ENCODE measurements around the gene HIBCH. TPM values are rescaled to one million over a fixed set of nuclear protein-coding genes. Genes with fewer than 3 reads are reported as not detected.
"Not testable (repeated sequence)": the region's sequence is repeated elsewhere in the genome, so short reads cannot be mapped to it uniquely, and the experiment has no call there.

Gene HIBCH
- total and polyA plus RNA-seq, 5 donors = 25.2 to 48.5 (median 36.8) TPM

GRCh38 chr2:190304404-190304803 lies 15.2 kb downstream of the HIBCH start:
- Histone ChIP-seq H3K9me3 (ENCODE audit: control insufficient read depth, low read length) (no peaks in the 10 kb centered on the region), H3K4me3 (ENCODE audit: low read length) (no peak overlapping the region), H3K4me1 (ENCODE audit: control insufficient read depth, insufficient read depth, low read length) (no peaks in the 10 kb centered on the region), H3K27me3 (ENCODE audit: control insufficient read depth, insufficient read depth) (no peaks in the 10 kb centered on the region), H3K27ac (ENCODE audit: low read length) (no peak overlapping the region)
- no peak for ATAC-seq
- DNase-seq = no peak
- intact Hi-C loops (cut with DNase I) = loop anchor here in 1 of 4 donors (10.0 kb wide), 1 partner anchor 220 kb away; no protein-coding TSS in a partner anchor
- WGBS = 97% methylated on average over 5 of the region's 5 CpGs

DNA sequence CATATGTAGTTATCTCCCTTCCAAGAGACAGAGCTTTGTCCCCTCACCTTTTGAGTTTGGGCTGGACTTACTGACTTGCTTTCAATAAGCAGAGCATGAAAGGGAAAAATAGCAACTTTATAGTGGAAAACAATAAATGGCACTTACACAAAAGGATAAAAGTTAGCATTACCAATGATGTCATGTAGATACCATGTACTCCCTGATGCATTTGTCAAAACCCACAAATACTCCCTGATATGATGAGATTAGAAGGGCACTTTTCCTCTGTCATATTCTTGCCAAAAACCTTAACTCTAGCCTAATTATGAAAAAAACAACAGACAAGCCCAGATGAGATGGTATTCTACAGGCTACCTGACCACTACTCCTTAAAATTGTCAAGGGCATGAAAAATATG lies 16.0 kb downstream of the HIBCH start:
- H3K27me3 ChIP-seq (ENCODE audit: control insufficient read depth, insufficient read depth) = no peaks in the 10 kb centered on the region
- no peaks in the 10 kb centered on the region for H3K9me3 ChIP-seq (ENCODE audit: control insufficient read depth, low read length)
- intact Hi-C loops (cut with DNase I) = loop anchor here in 1 of 4 donors (10.0 kb wide), 1 partner anchor 219 kb away; no protein-coding TSS in a partner anchor
- no peak for DNase-seq
- no peak overlapping the region for H3K27ac ChIP-seq (ENCODE audit: low read length)
- no peak overlapping the region for H3K4me3 ChIP-seq (ENCODE audit: low read length)
- no peaks in the 10 kb centered on the region for H3K4me1 ChIP-seq (ENCODE audit: control insufficient read depth, insufficient read depth, low read length)
- ATAC-seq = no peak

- H3K27me3 ChIP-seq (ENCODE audit: control insufficient read depth, insufficient read depth) = no peaks in the 10 kb centered on the region
Measured at GRCh38 chr2:190302052-190302451, 17.6 kb downstream of the HIBCH start.

GRCh38 chr2:190301032-190301431 lies 18.6 kb downstream of the HIBCH start:
- DNase-seq (peak in 1 of 3 donors; percentile 43), ATAC-seq (peak; percentile 90 to 98)
- intact Hi-C loops (cut with DNase I) = loop anchor here in 1 of 4 donors (10.0 kb wide), 1 partner anchor 216 kb away; no protein-coding TSS in a partner anchor
- Histone ChIP-seq H3K27me3 (ENCODE audit: control insufficient read depth, insufficient read depth) (no peaks in the 10 kb centered on the region), H3K9me3 (ENCODE audit: control insufficient read depth, low read length) (no peaks in the 10 kb centered on the region), H3K4me3 (ENCODE audit: low read length) (no peak overlapping the region), H3K27ac (ENCODE audit: low read length) (no peak overlapping the region), H3K4me1 (ENCODE audit: control insufficient read depth, insufficient read depth, low read length) (no peaks in the 10 kb centered on the region)

More at GRCh38 chr2:190302052-190302451, 17.6 kb downstream of the HIBCH start:
- H3K27ac ChIP-seq (ENCODE audit: low read length) = no peak overlapping the region
- DNase-seq = no peak
- 95% methylated on average over 1 of the region's 1 CpG for WGBS
- H3K4me3 ChIP-seq (ENCODE audit: low read length) = no peak overlapping the region
- H3K9me3 ChIP-seq (ENCODE audit: control insufficient read depth, low read length) = no peaks in the 10 kb centered on the region
- no peak for ATAC-seq
- intact Hi-C loops (cut with DNase I) = loop anchor here in 1 of 4 donors (10.0 kb wide), 1 partner anchor 217 kb away; no protein-coding TSS in a partner anchor
- no peaks in the 10 kb centered on the region for H3K4me1 ChIP-seq (ENCODE audit: control insufficient read depth, insufficient read depth, low read length)

- H3K27me3 ChIP-seq (ENCODE audit: control insufficient read depth, insufficient read depth); DNase-seq; H3K4me1 ChIP-seq (ENCODE audit: control insufficient read depth, insufficient read depth, low read length); intact Hi-C loops (cut with DNase I); H3K27ac ChIP-seq (ENCODE audit: low read length); H3K9me3 ChIP-seq (ENCODE audit: control insufficient read depth, low read length); H3K4me3 ChIP-seq (ENCODE audit: low read length); ATAC-seq: not testable (repeated sequence)
- WGBS = 96% methylated on average over 2 of the region's 2 CpGs
Measured at GRCh38 chr2:190297880-190298279, 21.7 kb downstream of the HIBCH start.

DNA sequence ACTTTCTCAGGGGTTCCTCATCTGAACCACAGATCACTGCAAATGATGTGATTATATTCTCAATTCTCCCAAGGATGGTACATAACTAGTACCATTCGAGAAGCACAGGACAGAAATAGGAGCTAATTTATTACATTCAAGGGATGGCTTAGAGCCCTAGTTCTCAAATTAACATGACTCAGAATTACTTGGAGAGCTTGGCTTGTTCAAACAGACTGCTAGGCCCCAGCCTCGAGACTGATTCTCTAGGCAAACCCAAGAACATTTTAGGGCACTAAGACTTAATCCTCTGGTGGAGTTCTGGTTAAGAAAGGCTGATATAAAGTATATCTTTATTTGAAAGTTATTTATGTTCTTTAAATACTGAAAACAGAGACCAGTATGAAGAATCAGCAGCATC lies 35.8 kb downstream of the HIBCH start:
- WGBS = 86% methylated on average over 2 of the region's 2 CpGs
- DNase-seq = no peak
- H3K27ac ChIP-seq (ENCODE audit: low read length) = no peak overlapping the region
- ATAC-seq = no peak
- intact Hi-C loops (cut with DNase I) = no loop called here
- no peak overlapping the region for H3K4me3 ChIP-seq (ENCODE audit: low read length)
- H3K9me3 ChIP-seq (ENCODE audit: control insufficient read depth, low read length) = no peaks in the 10 kb centered on the region
- no peaks in the 10 kb centered on the region for H3K4me1 ChIP-seq (ENCODE audit: control insufficient read depth, insufficient read depth, low read length)
- no peaks in the 10 kb centered on the region for H3K27me3 ChIP-seq (ENCODE audit: control insufficient read depth, insufficient read depth)

DNA sequence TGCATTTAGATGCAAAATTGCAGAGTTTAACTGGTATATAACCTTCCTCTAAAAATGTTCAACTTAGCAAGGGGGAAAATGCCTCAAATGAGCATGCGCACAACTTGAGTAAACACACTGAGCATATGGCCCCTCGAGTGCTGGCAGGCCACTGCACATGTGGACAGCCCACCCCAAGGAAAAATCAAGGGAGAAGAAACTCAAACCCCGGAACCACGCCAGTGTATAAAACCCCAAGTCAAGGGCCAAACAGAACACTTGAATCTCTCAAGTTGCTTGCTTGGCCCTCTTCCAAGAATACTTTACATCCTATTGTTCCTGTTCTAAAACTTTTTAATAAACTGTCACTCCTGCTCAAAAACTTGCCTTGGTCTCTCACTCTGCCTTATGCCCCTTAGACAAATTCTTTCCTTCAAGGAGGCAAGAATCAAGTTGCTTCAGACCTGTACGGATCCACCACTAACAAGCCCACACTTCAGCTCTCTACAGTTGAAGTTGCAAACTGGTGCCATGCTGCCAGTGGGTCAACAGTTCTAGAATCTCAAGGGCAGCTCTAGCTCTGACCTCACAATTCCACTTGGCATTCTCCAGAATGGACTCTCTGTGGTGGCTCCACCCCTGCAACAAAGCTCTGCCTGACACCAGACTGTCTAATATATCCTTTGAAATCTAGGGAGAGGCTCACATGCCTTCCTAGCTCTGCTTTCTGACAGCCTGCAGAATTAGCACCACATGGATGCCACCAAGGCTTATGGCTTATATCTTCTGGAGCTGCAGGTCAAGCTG lies 38.9 kb downstream of the HIBCH start:
- H3K4me1 ChIP-seq (ENCODE audit: control insufficient read depth, insufficient read depth, low read length) = no peaks in the 10 kb centered on the region
- ATAC-seq = no peak
- H3K4me3 ChIP-seq (ENCODE audit: low read length) = no peak overlapping the region
- no peak for DNase-seq
- no peak overlapping the region for H3K27ac ChIP-seq (ENCODE audit: low read length)
- no peaks in the 10 kb centered on the region for H3K9me3 ChIP-seq (ENCODE audit: control insufficient read depth, low read length)
- intact Hi-C loops (cut with DNase I) = no loop called here
- 97% methylated on average over 5 of the region's 5 CpGs for WGBS
- no peaks in the 10 kb centered on the region for H3K27me3 ChIP-seq (ENCODE audit: control insufficient read depth, insufficient read depth)

- H3K9me3 ChIP-seq (ENCODE audit: control insufficient read depth, low read length); H3K27ac ChIP-seq (ENCODE audit: low read length); H3K4me3 ChIP-seq (ENCODE audit: low read length); H3K4me1 ChIP-seq (ENCODE audit: control insufficient read depth, insufficient read depth, low read length); ATAC-seq; DNase-seq; H3K27me3 ChIP-seq (ENCODE audit: control insufficient read depth, insufficient read depth): not testable (repeated sequence)
- intact Hi-C loops (cut with DNase I) = loop anchor here in 2 of 4 donors (5.0 to 10.0 kb wide), 2 partner anchors 192 to 195 kb away; no protein-coding TSS in a partner anchor
- 93% methylated on average over 12 of the region's 12 CpGs for WGBS
Measured at GRCh38 chr2:190279256-190280134, 40.1 kb downstream of the HIBCH start.

DNA sequence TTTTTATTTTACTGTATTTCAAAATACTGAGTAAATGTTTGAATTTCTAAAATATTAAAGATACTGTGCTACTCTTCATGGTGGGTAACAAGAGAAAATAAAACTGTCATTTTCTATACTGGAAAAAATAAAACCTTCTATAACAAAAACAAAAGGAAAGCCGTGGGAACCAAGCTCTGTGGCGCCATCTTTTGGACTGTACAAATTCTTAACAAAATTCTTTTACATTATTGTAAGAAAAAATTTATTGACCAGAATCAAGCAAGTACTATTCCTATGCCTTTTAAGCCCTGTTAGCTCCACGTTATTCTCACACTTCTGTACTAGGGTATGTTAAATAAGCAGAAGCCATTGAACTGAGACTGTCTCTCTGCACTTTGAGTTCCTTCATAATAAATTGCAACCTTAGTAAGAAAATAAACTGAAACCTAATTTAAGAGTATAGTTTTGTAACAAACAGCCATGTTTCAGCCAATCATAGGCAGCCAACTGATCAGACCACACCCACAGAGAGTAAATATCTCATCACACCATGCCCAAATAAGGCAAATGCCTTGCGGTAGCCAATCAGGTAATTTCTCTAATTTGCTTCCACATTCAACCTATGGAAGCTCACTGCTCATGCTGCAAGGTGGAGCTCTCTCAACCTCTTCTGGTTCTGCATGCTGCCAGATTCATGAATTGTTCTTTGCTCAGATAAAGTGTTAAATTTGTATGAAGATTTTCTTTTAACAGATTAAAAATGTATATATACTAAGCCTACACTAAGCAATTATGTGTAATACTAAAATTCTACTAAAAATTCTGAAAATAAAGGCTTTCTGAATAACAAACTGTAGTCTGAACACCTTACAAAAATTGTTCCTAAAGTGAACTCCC lies 42.2 kb downstream of the HIBCH start:
- H3K9me3 ChIP-seq (ENCODE audit: control insufficient read depth, low read length) = no peaks in the 10 kb centered on the region
- no peak overlapping the region for H3K27ac ChIP-seq (ENCODE audit: low read length)
- no peaks in the 10 kb centered on the region for H3K4me1 ChIP-seq (ENCODE audit: control insufficient read depth, insufficient read depth, low read length)
- 53% methylated on average over 4 of the region's 4 CpGs for WGBS
- DNase-seq = peak in 1 of 3 donors; percentile 40
- intact Hi-C loops (cut with DNase I) = loop anchor here in 3 of 4 donors (2.0 to 10.0 kb wide), 3 partner anchors 190 to 193 kb away; no protein-coding TSS in a partner anchor
- ATAC-seq = no peak
- H3K27me3 ChIP-seq (ENCODE audit: control insufficient read depth, insufficient read depth) = no peaks in the 10 kb centered on the region
- no peak overlapping the region for H3K4me3 ChIP-seq (ENCODE audit: low read length)

- H3K27me3 ChIP-seq (ENCODE audit: control insufficient read depth, insufficient read depth) = no peaks in the 10 kb centered on the region
- DNase-seq = no peak
- WGBS = 98% methylated on average over 2 of the region's 2 CpGs
- H3K9me3 ChIP-seq (ENCODE audit: control insufficient read depth, low read length) = no peaks in the 10 kb centered on the region
- H3K4me1 ChIP-seq (ENCODE audit: control insufficient read depth, insufficient read depth, low read length) = no peaks in the 10 kb centered on the region
- no peak overlapping the region for H3K4me3 ChIP-seq (ENCODE audit: low read length)
- no peak for ATAC-seq
- H3K27ac ChIP-seq (ENCODE audit: low read length) = no peak overlapping the region
- intact Hi-C loops (cut with DNase I) = loop anchor here in 2 of 4 donors (5.0 to 10.0 kb wide), 2 partner anchors 185 to 188 kb away; no protein-coding TSS in a partner anchor
Measured at GRCh38 chr2:190272457-190272842, 47.2 kb downstream of the HIBCH start.

Measured in right cardiac atrium (tissue), 5 donors.